ENCODE results near the gene RHOT2.

The RHOT2 gene

DNA sequence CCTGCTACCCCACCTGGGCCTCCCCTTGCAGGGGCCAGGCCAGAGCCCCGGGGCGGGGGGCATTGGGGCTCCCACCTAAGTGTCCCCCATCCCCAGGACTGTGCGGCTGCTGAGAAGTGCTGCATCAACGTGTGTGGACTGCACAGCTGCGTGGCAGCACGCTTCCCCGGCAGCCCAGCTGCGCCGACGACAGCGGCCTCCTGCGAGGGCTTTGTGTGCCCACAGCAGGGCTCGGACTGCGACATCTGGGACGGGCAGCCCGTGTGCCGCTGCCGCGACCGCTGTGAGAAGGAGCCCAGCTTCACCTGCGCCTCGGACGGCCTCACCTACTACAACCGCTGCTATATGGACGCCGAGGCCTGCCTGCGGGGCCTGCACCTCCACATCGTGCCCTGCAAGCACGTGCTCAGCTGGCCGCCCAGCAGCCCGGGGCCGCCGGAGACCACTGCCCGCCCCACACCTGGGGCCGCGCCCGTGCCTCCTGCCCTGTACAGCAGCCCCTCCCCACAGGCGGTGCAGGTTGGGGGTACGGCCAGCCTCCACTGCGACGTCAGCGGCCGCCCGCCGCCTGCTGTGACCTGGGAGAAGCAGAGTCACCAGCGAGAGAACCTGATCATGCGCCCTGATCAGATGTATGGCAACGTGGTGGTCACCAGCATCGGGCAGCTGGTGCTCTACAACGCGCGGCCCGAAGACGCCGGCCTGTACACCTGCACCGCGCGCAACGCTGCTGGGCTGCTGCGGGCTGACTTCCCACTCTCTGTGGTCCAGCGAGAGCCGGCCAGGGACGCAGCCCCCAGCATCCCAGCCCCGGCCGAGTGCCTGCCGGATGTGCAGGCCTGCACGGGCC, 35.2 kb upstream of the RHOT2 start:
- DNase-seq (ENCODE audit: low spot score), result no peak

GRCh38 chr16:633336-634050, 34.4 kb upstream of the RHOT2 start:
- no peak for DNase-seq (ENCODE audit: low spot score)

DNA sequence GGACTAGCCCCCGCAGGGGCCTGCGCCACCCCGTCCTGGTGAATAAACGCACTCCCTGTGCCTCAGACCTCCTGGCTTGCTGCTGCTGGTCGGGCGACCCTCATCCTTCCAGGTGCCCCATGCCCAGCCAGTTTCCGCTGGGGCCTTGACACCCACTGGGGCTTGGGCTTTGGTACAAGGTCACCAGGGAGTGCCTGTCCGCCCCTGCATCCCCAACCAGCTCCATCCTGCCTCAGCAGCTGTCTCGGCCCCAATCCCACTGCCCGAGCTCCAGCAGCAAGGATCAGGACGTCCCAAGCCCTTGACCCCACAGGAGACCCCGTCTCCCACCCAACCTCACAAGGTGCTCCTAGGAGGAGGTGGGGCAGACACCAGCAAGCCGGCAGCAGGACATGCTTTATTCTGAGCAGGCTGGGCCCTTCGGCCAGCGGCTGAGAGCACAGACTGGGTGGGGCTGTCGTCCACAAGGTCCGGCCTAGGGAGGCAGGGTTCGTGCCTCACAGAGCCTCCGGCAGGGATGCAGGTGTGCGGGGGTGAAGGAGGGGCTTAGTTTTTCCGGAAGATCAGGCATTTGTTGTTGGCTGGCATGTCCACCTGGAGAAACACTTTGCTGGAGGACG, 33.8 kb upstream of the RHOT2 start:
- no peak for DNase-seq (ENCODE audit: low spot score)

GRCh38 chr16:634996-635395, 32.9 kb upstream of the RHOT2 start:
- no peak for DNase-seq (ENCODE audit: low spot score)

DNA sequence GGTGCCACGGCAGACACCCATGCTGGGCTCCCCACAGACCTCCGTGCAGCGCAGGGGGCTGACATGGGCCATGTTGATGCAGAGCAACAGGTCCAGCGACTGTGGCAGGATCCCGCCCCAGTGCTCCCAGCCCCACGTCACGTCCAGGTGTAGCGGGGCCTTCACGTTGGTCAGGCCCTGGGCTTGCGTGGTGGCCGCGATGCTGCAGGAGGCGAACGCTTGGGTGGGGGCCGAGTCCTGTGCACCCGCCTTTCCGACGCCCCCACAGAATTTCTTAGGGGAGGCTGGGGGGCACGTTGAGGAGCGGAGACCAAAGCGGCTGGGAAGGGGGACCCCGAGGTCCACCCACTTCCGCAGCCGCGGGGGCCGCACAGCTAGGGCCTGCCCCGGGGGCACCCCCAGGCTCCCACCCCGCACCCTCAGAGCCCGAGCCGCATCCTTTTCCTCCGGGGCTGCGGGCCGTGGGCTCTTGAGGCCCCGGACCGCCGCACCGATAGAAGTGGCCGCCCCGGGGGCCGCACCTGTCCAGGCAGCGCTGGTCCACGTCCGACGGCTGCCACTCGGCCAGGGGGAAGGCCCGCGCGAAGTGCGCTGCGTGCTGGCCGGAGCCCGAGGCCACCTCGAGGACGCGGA, 32.2 kb upstream of the RHOT2 start:
- DNase-seq (ENCODE audit: low spot score), result no peak

GRCh38 chr16:636206-637080, 31.5 kb upstream of the RHOT2 start, which contains the start of gene METTL26:
METTL26 (minus strand) TSS chr16:636305; CDS start chr16:636290, 15 bp downstream.
- DNase-seq (ENCODE audit: low spot score), result peak; percentile 93

- DNase-seq (ENCODE audit: low spot score), result peak; percentile 100
These were observed 30.6 kb upstream of the RHOT2 start for GRCh38 chr16:637081-638018.

DNA sequence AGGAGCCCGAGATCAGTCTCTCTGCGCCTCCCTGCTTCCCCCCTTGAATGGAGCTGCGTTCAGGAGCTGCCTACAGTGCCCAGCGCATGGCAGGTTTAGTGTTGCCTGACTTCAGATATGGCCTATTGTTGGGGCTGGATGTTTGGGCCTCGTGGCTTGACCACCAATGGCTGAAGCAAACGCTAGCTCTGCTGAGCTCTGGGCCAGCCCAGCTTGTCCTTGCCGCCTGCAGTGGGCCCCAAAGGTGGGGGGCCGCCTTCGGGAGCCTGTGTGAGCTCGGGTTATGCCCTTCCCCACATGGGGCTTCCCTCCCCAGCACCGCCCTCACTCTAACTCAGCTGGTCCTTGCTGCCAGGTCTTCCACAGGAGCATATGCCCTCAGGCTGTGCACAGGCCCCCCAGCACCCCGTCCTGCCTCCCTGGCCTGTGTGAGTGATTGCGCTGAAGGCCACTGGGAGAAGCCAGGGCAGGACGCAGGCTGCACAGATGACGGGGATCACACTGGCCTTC, 29.8 kb upstream of the RHOT2 start:
- no peak for DNase-seq (ENCODE audit: low spot score)

GRCh38 chr16:638836-639235, 29.1 kb upstream of the RHOT2 start:
- DNase-seq (ENCODE audit: low spot score), result no peak

DNA sequence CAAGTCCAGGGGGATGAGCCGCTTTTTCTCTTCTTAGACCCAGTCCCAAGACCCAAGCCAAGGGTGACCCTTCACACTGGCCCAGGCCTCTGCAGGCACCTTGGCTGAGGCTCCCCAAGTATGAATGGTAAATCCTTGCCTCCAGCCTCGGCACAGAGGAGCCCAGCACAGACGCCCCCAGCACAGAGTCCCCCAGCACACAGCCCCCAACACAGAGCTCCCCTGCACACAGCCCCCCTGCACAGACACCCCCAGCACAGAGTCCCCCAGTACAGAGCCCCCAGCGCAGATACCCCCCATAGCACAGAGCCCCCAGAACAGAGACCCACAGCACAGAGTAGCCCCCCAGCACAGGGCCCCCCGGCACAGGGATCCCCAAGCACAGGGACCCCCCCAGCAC, 27.3 kb upstream of the RHOT2 start:
- no peak for DNase-seq (ENCODE audit: low spot score)

DNA sequence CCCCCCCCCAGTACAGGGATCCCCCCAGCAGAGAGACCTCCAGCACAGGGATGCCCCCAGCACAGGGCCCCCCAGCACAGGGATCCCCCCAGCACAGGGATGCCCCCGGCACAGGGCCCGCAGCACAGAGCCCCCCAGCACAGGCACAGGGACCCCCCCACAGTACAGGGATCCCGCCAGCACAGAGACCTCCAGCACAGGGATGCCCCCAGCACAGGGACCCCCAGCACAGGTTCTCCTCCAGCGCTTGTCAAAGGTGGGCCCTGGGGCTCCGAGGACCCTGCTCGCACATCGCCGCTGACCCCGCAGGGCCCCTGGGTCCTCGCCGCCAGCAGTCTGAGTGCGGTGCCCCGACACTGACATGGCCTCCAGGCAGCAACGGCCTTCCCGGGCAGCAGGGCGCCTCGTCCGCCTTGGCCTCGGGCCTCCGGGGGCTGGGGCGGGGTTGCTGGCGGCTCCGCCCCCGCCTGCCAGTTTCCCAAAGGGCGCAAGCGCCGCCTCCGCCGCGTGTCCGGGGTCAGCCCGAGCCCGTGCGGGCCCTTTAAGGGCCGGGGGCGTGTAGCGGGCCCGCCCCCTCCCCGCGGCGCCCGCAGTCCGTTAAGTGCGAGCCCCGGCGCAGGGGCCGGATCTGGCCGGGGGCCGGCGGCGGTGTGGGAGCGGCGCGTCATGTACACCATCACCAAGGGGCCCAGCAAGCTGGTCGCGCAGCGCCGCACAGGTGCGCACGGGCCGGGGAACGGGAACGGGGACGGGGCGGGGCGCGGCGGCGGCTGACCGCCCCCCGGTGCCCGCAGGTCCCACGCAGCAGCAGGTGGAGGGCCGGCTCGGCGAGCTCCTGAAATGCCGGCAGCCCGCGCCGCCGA, 26.4 kb upstream of the RHOT2 start, which contains the start of gene MCRIP2:
MCRIP2 (plus strand) TSS at position 503 of the 863 bp plus-strand sequence; CDS start at position 667, 164 bp downstream.
- DNase-seq (ENCODE audit: low spot score), result peak; percentile 91

- DNase-seq (ENCODE audit: low spot score), result peak; percentile 26
These were observed 25.5 kb upstream of the RHOT2 start for GRCh38 chr16:642189-643049.

DNA sequence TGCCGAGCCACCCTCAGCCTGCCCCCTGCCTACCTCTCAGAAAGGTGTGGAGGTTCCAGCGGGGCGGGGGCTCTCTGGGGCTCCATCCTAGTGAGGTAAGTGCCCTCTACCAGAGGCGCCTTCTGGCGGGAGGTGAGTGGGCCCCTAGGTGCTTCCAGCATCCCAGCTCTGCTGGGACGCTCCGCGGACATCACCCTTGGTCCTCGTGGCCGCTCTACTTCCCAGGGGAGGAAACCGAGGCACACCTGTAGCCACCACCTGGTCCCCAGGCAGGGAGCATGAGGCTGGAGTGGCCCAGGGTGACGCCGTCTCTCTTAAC, 24.9 kb upstream of the RHOT2 start:
- no peak for DNase-seq (ENCODE audit: low spot score)

DNA sequence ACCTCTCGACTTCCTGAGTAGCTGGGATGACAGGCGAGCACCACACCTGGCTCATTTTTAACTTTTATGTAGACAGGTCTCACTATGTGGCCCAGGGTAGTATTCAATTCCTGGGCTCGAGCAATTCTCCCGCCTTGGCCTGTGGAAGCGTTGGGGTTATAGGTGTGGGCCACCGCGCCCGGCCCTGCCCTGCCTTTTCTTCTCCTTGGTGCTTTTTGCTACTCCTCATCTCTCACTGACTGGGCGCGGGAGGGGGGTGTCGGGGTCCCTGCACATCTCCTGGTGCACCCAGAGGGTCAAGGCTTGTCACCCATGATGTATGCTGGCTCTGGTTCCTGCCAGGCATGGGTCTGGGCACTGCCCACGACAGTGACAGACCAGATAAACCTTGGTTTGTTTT, 23.4 kb upstream of the RHOT2 start:
- DNase-seq (ENCODE audit: low spot score), result no peak

DNA sequence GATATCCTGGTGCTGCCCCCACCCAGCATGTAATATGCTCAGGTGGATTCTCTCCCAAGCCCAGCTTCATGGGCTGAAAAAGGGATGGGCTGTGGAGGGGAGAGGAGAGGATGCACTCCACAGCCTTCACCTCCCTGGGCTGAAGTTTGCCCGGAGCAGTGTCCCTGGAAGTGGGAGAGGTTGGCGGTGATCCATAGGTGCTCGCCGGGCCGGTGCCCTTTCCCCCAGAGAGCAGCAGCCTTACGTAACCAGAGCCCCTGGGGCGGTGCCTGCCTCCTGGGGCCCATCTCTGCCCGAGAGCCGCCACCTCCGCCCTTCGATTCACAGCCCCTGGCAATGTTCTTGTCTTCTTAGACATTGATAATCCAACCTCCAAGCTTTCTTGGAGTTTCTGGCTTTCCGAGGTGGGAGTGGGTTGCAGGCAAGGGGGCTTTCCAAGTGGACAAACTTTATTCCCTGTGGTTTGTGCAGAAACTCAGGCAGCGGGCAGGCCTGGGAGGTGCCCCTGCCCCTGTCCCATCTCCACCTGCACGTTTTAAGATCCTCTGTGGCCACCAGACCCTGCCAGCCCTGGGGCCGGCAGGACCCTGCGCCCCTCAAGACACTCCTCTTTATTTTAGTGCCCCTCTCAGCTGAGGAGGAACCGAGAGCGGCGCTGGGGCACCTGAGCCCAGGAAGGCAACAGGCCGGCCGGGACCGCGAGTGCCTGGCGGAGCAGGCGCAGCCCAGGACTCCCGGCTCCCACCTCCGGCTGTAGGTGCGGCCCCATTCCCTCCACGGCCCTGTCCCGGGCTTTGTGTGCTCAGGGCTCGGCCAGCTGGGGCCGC, 21.9 kb upstream of the RHOT2 start:
- DNase-seq (ENCODE audit: low spot score), result no peak

- no peak for DNase-seq (ENCODE audit: low spot score)
These were observed 21.2 kb upstream of the RHOT2 start for GRCh38 chr16:646679-647172.
